Measurements from ENCODE around the gene TBC1D22A.
"Not testable (repeated sequence)": the region's sequence is repeated elsewhere in the genome, so short reads cannot be mapped to it uniquely, and the experiment has no call there.

TBC1D22A gene

DNA sequence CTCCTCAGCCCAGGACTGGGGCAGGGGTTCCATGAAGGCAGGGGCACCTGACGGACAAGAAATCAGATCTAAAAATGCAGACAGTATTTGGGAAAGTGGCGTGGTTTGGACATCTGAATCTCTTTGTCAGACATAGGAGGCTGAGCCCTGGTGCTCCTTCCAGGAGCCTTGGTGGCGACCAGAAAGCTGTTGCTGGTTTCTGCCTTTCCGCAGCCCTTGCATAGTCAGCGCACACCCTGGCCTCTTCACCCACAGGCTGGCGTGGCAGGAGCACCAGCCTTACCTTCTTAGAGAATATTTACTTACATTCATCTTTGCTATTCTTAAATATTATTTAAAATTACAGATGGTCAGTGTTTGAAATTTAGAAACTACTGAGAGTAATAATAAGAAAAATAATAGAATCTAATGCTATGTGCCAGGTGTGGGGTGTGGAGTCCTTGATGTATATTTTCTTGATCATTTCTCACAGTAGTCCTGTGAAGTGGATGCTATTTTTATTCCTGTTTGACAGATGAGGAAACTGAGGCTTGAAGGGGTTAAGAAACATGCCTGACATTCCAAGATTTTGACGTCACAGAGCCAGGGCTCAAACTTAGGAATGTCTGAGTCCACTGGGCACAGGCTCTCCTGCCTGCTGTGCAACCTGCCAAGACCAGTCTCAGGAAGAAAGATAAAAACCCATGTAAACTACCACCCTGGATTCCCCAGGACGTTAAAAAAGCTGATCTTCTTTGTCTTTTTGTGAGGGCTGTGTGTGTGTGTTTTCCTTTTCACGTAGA lies 51.6 kb downstream of the TBC1D22A start:
- DNase-seq = no peak

DNA sequence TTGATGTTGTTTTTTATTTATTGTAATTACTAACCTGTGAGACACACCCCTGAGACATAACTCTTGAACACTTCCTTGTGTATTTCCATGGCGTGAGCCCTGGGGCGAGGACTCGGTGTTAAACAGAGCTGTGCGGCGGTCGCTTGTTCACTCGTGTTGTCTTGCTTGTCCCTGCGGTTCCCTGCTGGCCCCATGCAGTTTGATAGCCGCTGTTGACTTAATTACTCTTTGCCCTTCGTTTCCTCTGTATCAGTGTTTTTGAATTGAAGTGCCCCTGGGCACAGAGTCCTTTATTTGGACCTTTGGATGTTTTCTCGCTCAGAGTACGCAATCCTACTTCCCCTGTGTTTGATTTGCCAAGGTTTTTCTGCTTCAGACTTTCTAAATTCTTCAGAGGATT lies 52.7 kb downstream of the TBC1D22A start:
- DNase-seq = no peak

DNA sequence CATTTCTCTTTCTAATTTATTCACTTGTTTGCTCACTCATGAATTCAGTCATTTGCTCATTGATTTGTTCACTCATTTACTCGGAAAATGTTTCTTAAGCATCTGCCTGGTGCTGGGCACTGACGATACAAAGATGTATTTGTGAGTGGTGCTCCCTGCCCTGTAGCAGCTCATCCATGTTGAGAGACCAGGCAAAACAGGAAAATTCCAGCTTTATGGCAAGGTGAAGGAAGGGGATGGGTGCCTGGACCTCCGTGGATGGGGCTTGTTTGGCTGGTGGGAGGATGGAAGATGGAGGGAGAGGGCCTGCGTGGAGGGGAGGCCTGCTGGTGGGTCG lies 53.1 kb downstream of the TBC1D22A start:
- no peak for DNase-seq

DNA sequence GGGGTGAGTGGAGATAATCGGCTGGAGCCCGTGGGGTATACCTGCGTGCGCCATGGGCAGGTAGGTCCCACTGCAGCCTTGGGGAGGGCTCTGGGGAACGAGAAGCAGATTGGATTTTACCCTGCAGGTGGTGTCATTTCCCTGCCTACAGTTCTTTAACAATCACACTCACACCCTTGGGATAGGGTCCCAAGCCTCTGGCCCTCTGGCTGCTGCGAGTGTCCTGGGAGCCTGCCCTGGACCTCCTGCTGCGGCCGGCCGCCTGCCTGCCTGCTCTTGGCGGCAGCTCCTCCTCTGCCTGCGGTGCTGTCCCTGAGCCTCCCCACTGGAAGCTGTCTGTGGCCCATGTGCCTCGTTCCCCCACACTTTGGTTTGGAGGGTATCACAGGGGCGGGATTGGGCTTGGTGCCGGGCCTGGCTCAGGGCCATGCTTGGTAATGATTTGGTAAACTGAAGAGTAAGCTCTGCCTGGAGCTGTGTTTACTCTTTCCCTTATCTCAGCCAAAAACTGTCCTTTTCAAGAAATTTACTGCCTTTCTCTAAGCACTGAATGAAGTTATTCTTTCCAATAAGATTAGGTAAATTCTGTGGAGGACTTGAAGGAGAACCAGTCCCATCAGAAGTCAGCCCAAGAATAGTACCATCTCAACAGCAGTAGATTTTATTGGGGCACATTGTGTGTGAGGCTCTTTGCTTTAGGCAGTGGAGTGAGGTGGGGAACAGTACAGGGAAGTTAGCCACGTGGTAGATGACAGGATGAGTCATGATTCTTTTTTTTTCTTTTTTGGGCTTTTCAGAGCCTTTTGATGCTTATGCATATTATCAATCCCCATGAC lies 53.7 kb downstream of the TBC1D22A start:
- no peak for DNase-seq

DNA sequence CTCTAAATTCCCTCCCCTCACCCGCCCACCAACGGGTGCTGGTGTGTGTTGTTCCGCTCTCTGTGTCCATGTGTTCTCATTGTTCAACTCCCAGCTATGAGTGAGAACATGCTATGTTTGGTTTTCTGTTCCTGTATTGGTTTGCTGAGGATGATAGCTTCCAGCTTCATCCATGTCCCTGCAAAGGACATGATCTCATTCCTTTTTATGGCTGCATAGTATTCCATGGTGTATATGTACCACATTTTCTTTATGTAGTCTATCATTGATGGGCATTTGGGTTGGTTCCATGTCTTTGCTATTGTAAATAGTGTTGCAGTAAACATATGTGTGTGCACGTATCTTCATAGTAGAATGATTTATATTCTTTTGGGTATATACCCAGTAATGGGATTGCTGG lies 54.9 kb downstream of the TBC1D22A start:
- not testable (repeated sequence) for DNase-seq

DNA sequence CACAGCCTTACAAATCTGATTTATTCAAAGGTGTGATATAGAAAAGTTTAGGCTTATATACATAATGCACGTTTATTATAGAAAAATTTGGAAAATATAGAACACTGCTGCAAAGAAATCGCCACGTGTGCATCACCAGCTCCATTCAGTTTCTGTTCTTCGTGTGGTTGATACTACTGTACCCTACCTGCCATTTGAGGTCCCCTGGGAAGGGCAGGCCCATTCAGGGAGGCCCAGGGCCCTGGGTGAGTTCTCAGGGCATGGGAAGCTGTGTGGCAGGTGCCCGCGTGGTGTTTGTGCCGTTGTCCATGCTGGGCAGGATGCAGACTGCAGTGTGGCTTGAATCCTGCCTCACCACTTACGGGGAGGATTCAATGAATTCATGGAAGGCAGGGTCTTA lies 60.8 kb downstream of the TBC1D22A start:
- no peak for DNase-seq

DNA sequence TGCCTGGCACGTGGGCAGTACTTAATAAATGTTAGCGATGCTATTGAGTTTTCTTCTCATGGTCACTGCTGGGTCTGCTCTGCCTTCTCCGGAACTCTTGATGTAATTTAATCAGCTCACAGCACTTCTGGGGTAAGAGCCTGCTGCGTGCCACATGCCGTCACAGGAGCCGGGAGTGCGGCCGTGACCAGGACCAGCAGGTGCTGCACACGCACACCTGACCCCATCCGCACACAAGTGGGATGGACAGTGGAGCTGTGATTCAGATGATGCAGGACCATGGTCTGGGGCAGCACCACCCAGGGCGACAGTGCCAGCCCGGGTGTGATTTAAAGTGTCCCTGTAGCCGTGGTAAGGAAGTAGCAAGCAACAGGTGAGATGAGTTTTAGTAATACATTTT lies 61.2 kb downstream of the TBC1D22A start:
- DNase-seq = no peak

DNA sequence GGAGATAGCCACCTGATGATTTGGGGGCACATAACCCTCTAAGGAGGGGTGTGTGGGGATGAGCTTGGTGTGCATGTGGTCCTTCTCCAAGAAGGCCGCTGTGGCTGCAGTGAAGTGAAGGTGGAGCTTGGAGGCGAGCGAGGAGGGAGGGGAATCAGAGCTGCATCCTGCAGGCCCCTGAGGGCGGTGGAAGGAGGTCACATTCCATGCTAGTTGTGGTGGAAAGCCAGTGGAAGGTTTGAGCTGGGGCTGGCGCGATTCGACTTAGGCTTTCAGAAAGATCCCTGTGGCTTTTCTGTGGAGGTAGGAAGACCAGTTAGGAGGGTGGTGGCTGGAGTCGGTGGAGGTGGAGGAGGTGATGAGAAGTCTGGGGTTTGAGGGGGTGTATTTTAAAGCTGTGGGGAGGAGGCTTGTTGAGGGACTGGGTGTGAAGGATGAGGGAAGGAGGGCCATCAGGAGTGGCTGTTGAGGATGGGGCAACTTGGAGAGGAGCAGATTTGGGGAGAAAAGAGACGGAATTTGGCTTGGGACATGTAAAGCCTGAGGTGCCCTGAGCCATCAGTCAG lies 62.0 kb downstream of the TBC1D22A start:
- no peak for DNase-seq

DNA sequence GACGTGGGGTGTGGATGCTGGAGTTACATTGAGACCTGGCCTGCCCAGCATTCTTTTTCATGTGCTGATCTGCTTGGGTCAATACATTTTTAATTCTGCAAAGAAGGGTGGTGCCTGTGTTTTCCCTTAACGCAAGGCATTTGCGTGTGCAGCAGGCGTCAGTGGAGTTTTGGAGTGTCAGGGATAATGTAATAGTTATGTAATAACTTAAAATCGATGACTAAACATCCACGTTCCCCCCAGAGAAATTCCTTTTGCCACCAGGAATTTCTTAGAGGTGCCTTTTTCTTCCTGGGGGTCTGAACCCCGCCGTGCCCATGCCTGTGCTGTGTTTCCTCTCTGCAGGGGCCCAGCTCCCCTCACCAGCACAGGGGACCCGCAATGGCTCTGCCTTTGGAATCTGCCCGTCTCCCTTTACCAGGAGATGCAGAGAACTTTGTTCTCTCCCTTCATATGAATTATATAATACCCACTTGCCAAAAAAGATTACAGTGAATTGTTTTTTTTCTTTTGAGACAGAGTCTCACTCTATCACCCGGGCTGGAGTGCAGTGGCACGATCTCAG lies 62.6 kb downstream of the TBC1D22A start:
- no peak for DNase-seq

DNA sequence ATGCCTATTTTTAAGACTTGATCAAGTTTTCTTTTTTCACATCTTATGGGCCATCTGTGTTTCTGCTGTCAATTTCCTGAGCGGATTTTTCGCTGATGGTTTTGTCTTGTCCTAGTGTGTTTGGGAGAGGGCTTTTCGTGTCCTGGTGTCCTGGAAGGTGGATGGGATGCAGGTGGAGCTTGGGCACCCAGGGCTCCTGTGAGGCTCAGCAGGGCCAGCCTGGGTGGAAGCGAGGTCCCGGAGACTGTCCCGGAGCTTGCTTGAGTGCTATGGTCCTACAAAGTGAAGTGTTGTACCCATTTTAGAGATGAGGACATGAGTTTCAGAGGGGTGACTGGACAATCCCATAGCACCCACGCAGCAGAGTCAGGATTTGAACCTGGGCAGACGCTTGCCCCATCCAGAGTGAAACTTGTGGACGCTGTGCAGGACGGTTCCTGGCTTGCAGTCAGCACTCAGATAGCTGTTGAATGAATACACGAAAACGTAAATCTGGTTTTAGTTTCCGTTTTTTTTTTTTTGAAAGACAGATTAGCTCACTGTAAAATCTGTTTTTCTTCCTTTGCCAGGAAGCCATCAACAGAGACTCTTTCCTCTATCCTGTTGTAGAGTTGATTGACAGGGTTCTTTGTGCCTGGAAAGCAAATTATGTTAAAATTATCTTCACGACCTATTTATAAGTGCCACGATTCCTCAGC lies 64.1 kb downstream of the TBC1D22A start:
- no peak for DNase-seq

DNA sequence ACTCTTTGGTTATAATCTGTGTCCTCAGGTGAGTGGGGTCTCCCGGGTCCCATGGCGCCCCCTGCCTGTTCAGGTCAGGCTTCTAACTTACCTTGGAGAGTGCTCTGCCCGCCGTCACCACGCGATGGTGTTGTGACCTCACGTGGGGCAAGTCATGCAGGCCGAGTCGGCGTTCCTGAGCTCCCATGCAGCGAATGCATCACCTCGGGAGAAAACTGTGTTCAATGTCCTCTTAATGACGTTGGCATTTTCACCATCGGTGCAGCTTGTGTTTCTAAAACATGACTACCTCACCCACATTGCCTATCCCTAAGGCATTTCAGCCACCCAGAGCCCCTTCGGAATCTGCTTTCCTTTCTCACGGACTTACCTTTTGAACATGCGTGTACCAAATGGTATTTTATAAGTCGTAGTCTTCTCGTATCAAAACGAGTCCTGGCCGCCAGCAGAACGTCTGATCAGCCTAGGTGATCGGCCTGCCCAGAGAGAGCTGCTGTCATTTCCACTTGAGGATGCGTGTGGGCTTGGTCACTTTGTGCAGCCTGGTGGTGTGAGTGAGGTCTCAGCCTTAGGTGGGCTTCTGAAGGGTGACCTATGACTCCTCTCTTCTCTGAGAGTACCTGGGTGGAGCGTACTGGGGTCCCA lies 64.8 kb downstream of the TBC1D22A start:
- DNase-seq = no peak

DNA sequence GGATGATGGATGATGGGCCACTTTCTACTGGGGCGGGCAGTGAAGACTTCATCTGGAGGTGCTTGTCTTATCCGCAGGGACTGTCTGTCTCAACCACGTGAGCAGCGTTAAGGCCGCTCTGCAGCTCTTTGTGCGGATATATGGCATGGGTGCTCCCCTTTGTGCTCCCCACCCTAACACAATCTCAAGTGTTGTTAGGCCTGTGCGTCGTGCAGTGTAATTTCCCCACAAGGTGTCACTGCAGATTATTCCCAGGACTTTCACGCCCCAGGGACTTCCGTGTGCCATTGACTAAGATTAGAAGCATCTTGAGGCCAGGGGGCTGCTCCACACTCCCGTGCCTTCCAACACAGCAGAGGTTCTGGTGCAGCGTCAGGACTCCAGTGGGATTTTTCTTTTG lies 65.3 kb downstream of the TBC1D22A start:
- DNase-seq = no peak

DNA sequence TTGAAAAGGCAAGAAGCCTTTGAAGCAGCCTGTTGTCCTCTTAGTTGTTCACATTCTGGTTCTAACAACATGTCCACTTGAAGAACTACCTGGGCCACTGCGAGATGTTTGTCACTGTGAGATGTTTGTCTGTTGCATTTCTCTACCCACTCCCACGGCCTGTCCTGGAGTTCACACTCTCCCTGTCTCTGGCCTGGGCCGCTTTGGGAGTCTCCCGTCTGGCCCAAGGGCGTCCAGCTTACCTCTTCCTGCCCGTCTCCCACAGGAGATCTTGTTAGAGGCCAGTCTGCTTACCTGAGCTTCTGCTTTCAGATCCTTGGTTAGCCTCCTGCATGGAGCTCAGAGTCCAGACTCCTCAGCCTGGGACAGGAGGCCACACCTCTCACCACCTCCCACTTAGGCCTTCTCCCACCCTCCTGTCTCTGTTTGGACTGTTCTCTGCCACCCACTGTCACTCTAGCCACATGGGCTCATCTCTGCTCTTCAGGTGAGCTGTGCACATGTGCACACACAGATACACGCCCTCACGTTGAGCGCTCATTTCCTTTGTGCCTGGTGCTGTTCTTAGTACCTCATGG lies 66.0 kb downstream of the TBC1D22A start:
- no peak for DNase-seq

DNA sequence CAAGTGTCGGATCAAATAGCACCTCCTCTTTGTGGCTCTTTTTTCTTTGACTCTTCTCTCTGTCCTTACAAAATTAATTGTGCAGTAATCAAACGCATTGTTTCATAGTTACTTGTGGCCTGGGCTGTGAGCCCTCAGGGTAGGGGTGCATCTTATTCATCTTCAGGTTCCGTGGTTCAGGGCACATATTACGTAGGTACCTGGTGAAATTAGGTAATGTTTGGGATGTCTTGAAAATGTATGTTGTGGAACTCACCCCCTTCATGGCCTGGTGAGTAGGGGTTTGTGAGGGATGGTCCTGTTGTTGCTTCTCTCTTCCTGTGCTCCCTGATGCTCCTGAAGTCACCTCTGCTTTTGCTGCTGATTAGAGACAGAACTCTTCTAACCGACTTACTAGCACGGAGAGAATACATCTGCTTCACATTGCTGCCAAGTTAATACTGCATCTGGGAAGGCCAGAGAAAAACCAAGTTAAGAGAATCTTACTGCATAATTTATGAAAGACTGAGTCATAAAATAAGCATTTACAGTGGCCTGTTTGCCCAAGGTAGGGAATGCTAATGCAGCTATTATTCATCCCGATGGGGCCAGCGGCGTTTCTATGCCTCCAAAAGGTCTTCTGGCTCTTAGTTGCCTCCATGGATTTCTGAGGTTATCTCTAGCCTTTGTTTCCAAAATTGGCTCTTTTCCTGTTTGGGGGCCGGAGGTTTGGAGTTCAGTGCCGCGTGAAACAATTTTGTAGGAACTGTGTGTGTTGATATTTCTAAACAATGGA lies 66.9 kb downstream of the TBC1D22A start:
- no peak for DNase-seq

DNA sequence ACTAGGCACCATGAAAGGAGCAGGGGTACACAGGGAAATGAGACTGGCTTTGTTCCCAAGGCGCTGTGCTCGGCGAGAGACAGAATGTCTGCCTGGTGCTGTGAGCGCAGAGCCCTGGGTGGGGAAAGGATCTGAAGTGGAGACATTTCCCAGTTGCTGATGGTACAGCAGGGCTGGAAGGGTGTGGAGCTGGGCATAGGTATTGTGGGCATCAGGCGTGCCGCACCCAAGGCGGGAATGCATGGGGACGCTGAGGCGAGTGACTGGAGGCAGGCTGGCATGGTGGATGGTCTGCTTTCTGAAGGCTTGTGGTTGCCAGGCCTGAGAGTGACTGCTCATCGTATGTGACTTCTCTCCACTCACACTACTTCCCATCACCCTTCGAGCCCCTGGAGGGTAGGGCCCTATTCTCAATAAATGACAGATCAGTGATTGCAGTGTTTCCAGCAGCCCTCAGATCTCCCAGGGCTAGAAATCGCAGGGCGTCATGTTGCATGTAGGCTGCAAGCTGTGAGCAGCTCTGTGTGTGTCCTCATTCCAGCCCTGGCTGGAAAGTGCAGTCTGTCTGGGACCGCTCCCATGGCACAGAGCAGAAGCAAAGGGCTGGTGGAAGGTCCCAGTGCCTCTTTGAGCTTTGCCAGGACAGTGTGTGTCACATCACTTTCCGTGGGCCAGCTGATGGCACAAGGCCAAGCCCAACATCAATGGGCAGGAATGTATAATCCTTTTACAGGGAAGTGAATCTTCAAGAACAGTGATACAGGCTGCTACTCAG lies 67.7 kb downstream of the TBC1D22A start:
- no peak for DNase-seq

DNA sequence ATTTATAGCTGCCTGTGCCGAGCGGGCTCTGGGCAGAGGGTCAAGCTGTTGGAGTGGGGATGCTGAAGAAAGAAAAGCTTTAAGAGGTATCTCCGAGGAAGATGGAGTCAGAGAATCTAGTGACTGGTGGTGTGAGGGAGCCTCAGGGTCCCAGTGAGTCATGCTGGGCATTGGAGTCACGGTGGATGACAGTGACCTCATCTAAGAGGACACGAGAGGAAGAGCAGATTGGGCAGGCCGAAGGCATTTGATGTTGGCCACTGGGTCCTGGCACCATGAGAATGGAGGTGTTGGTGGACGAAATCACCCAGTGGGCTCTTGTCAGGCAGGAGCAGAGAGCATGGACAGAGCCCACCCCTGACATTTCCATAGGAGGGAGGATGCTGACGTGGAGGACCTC lies 68.4 kb downstream of the TBC1D22A start:
- no peak for DNase-seq

DNA sequence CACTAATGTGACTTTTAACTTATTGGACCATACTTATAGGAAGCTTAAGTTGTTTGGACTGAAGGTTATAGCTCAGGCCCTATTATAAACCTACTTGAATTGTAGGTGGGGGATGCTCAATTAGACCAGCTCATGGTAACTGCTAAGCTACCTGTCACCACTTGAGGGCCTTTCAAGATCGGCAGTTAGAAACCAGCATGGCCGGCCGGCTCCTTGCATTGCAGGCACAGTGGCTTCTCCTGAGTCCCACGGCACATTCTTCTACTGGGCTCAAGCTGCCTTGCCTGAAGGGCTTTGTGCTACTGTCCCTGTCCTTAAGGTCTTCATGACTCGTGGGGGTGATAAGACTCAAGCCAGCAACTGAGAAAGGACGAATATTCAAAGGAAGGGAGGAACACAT lies 70.8 kb downstream of the TBC1D22A start:
- DNase-seq = no peak

DNA sequence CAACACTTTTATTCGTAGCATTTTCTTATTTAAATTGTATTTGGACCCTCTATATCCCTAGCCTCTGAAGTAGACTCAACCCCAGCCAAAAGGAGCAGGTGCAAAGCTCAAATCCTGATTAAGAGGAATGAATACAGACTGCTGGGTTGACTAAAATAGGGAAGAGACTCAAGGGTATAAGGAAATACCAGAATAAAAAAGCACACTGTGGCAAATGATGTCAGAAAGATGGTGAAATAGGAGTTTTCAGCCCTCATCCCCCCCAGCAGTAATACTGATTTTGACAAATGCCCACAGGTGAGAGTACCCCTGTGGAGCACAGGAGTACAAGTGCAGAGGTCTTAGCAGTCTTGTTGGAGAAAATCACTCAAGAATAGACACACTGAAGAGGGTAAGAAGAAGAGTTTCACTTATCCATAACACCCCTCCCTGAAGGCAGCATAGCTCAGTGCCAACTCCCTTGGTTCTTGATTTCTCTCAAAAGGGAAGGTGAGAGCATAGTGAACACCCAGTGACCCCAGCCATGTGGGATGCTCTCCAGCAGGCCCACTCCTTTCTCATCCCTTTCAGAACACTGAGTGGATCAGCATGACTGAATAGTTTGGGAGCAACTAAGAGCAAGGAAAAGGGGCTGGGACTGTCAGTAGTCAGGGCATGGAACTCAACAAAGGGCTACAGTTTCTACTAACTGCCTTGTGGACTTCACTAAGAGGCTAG lies 71.7 kb downstream of the TBC1D22A start:
- no peak for DNase-seq

DNA sequence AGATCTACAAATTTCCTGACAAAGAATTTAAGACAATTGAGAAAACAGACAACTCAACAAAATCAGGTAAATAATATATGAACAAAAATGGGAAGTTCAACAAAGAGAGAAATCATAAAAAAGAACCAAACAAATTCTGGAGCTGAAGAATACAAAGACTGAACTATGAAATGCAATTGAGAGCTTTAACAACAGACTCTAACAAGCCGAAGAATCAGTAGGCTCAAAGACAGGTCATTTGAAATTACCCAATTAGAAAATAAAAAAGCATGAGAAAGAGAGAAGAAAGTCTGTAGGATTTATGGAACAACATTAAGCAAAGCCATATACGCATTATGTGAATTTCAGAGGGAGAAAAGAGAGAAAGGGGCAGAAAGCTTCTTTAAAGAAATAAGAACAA lies 72.8 kb downstream of the TBC1D22A start:
- DNase-seq = no peak

DNA sequence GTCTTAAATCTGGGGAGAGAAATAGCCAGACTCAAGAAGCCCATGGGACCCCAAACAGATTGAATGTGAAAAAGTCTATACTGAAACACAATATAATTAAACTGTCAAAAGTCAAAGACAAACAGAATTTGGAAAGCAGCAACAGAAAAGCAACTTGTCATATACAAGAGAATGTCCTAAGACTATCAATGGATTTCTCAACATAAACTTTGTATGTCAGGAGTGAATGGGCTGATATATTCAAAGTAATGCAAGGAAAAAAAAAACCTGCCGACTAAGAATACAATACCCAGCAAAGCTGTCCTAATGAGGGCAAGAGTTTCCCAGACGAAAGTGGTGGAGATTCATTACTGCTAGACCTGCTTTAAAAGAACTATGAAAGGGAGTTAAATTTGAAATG lies 73.2 kb downstream of the TBC1D22A start:
- no peak for DNase-seq

All from T-helper 2 cell (primary cell).